SJCRH30 (cell line): ENCODE data around the gene TRIM33. TPM values are rescaled to one million over a fixed set of nuclear protein-coding genes. Genes with fewer than 3 reads are reported as not detected.
"Not testable (repeated sequence)": the region's sequence is repeated elsewhere in the genome, so short reads cannot be mapped to it uniquely, and the experiment has no call there.

Source experiments
- DNase-seq, 2 experiments: peaks; one replicate each; pipeline ENCODE4 v3.0.0-alpha.2; 2015 to 2020
- H3K27ac ChIP-seq: fragments of 250-450 bp; sonication (Bioruptor Pico); 2 replicates; pipeline ENCODE4 v1.5.1; 2020; ENCODE audit warnings: mild to moderate bottlenecking, moderate library complexity
- H3K27me3 ChIP-seq: fragments of 250-450 bp; sonication (Bioruptor Pico); 2 replicates; pipeline ENCODE4 v1.5.1; 2020; ENCODE audit warnings: mild to moderate bottlenecking, moderate library complexity
- H3K36me3 ChIP-seq: fragments of 250-450 bp; sonication (Bioruptor Pico); 2 replicates; pipeline ENCODE4 v1.5.1; 2020; ENCODE audit warnings: mild to moderate bottlenecking, moderate library complexity
- H3K4me1 ChIP-seq: fragments of 250-450 bp; sonication (Bioruptor Pico); 2 replicates; pipeline ENCODE4 v1.5.1; 2020; ENCODE audit warnings: mild to moderate bottlenecking, moderate library complexity
- H3K4me3 ChIP-seq: fragments of 250-450 bp; sonication (Bioruptor Pico); 2 replicates; pipeline ENCODE4 v1.5.1; 2020; ENCODE audit warnings: mild to moderate bottlenecking, moderate library complexity
- H3K9me3 ChIP-seq: fragments of 250-450 bp; sonication (Bioruptor Pico); replicated peaks from 2 replicates; pipeline ENCODE4 v1.5.1; 2020; ENCODE audit warnings: mild to moderate bottlenecking, moderate library complexity
- total RNA-seq: library from RNA; depleted of rRNA; stranded (reverse); fragments of >200 nt; shearing (Covaris generic); gene quantifications from 2 replicates; pipeline ENCODE4 v1.2.3, GENCODE V29; 2014

Gene TRIM33
- total RNA-seq, 1 experiment from 2014 or later, result 37.7 TPM

- Histone ChIP-seq H3K4me1 (no peaks in the 10 kb centered on the region), H3K36me3 (peaks cover 2% of the 10 kb centered on the region), H3K9me3 (no peaks in the 10 kb centered on the region), H3K27ac (no peak overlapping the region), H3K4me3 (no peak overlapping the region), H3K27me3 (no peaks in the 10 kb centered on the region)
- DNase-seq, result no peak
These were observed 44.5 kb downstream of the TRIM33 start for GRCh38 chr1:114466334-114467014.

GRCh38 chr1:114462963-114463362 lies 48.0 kb downstream of the TRIM33 start:
- peaks cover 9% of the 10 kb centered on the region for H3K36me3 ChIP-seq
- no peak for DNase-seq
- H3K9me3 ChIP-seq, result 0 out of 2 replicates have a peak, but pooled peaks cover 3% of the 10 kb centered on the region
- H3K4me3 ChIP-seq, result no peak overlapping the region
- H3K27me3 ChIP-seq, result no peaks in the 10 kb centered on the region
- no peak overlapping the region for H3K27ac ChIP-seq
- H3K4me1 ChIP-seq, result no peaks in the 10 kb centered on the region

GRCh38 chr1:114462341-114462740 lies 48.7 kb downstream of the TRIM33 start:
- H3K4me1 ChIP-seq, result no peaks in the 10 kb centered on the region
- no peak overlapping the region for H3K4me3 ChIP-seq
- 0 out of 2 replicates have a peak, but pooled peaks cover 3% of the 10 kb centered on the region for H3K9me3 ChIP-seq
- H3K36me3 ChIP-seq, result peaks cover 12% of the 10 kb centered on the region
- no peak overlapping the region for H3K27ac ChIP-seq
- H3K27me3 ChIP-seq, result no peaks in the 10 kb centered on the region
- no peak for DNase-seq

- 0 out of 2 replicates have a peak, but pooled peaks cover 3% of the 10 kb centered on the region for H3K9me3 ChIP-seq
- H3K4me3 ChIP-seq, result no peak overlapping the region
- no peak for DNase-seq
- H3K4me1 ChIP-seq, result no peaks in the 10 kb centered on the region
- peaks cover 36% of the 10 kb centered on the region for H3K36me3 ChIP-seq
- no peak overlapping the region for H3K27ac ChIP-seq
- H3K27me3 ChIP-seq, result no peaks in the 10 kb centered on the region
These were observed 52.7 kb downstream of the TRIM33 start for GRCh38 chr1:114458237-114458777.

- Histone ChIP-seq H3K27me3 (no peaks in the 10 kb centered on the region), H3K36me3 (peaks cover 39% of the 10 kb centered on the region), H3K4me3 (no peak overlapping the region), H3K27ac (no peak overlapping the region), H3K4me1 (no peaks in the 10 kb centered on the region), H3K9me3 (0 out of 2 replicates have a peak, but pooled peaks cover 3% of the 10 kb centered on the region)
- DNase-seq, result no peak
These were observed 53.2 kb downstream of the TRIM33 start for GRCh38 chr1:114457675-114458236.

GRCh38 chr1:114456586-114456985 lies 54.4 kb downstream of the TRIM33 start:
- DNase-seq, result no peak
- Histone ChIP-seq H3K9me3 (0 out of 2 replicates have a peak, but pooled peaks cover 3% of the 10 kb centered on the region), H3K36me3 (peaks cover 40% of the 10 kb centered on the region)

GRCh38 chr1:114455102-114455785 lies 55.8 kb downstream of the TRIM33 start:
- Histone ChIP-seq H3K4me3 (no peak overlapping the region), H3K4me1 (0 out of 2 replicates have a peak, but pooled peaks cover 3% of the 10 kb centered on the region), H3K9me3 (0 out of 2 replicates have a peak, but pooled peaks cover 3% of the 10 kb centered on the region), H3K27ac (no peak overlapping the region), H3K36me3 (peaks cover 42% of the 10 kb centered on the region), H3K27me3 (no peaks in the 10 kb centered on the region)
- DNase-seq, result no peak

More at GRCh38 chr1:114456586-114456985, 54.4 kb downstream of the TRIM33 start:
- Histone ChIP-seq H3K4me3 (no peak overlapping the region), H3K4me1 (0 out of 2 replicates have a peak, but pooled peaks cover 3% of the 10 kb centered on the region), H3K27me3 (no peaks in the 10 kb centered on the region), H3K27ac (no peak overlapping the region)

GRCh38 chr1:114454539-114454938 lies 56.5 kb downstream of the TRIM33 start:
- H3K4me3 ChIP-seq, result no peak overlapping the region
- 0 out of 2 replicates have a peak, but pooled peaks cover 3% of the 10 kb centered on the region for H3K4me1 ChIP-seq
- 0 out of 2 replicates have a peak, but pooled peaks cover 3% of the 10 kb centered on the region for H3K9me3 ChIP-seq
- DNase-seq, result no peak
- H3K27me3 ChIP-seq, result no peaks in the 10 kb centered on the region
- no peak overlapping the region for H3K27ac ChIP-seq
- H3K36me3 ChIP-seq, result peaks cover 42% of the 10 kb centered on the region

- Histone ChIP-seq H3K36me3 (peaks cover 46% of the 10 kb centered on the region), H3K27me3 (no peaks in the 10 kb centered on the region), H3K4me3 (no peak overlapping the region), H3K27ac (no peak overlapping the region), H3K4me1 (0 out of 2 replicates have a peak, but pooled peaks cover 3% of the 10 kb centered on the region), H3K9me3 (no peaks in the 10 kb centered on the region)
- no peak for DNase-seq
These were observed 57.6 kb downstream of the TRIM33 start for GRCh38 chr1:114453361-114453784.

- Histone ChIP-seq H3K36me3 (peaks cover 27% of the 10 kb centered on the region), H3K4me3 (no peak overlapping the region), H3K9me3 (no peaks in the 10 kb centered on the region), H3K27ac (no peak overlapping the region), H3K4me1 (0 out of 2 replicates have a peak, but pooled peaks cover 3% of the 10 kb centered on the region), H3K27me3 (no peaks in the 10 kb centered on the region)
- no peak for DNase-seq
These were observed 62.5 kb downstream of the TRIM33 start for GRCh38 chr1:114448370-114449036.

- no peak for DNase-seq
- Histone ChIP-seq H3K36me3 (peaks cover 32% of the 10 kb centered on the region), H3K4me1 (no peaks in the 10 kb centered on the region)
These were observed 64.8 kb downstream of the TRIM33 start for GRCh38 chr1:114446198-114446597.

GRCh38 chr1:114443226-114443625 lies 67.8 kb downstream of the TRIM33 start:
- peaks cover 28% of the 10 kb centered on the region for H3K36me3 ChIP-seq
- not testable (repeated sequence) for DNase-seq, H3K27ac ChIP-seq, H3K4me3 ChIP-seq, H3K27me3 ChIP-seq, H3K9me3 ChIP-seq, H3K4me1 ChIP-seq

More at GRCh38 chr1:114446198-114446597, 64.8 kb downstream of the TRIM33 start:
- no peaks in the 10 kb centered on the region for H3K9me3 ChIP-seq
- H3K27ac ChIP-seq, result no peak overlapping the region
- H3K4me3 ChIP-seq, result no peak overlapping the region
- H3K27me3 ChIP-seq, result no peaks in the 10 kb centered on the region

GRCh38 chr1:114441332-114441731 lies 69.7 kb downstream of the TRIM33 start:
- H3K36me3 ChIP-seq, result peaks cover 35% of the 10 kb centered on the region
- H3K4me3 ChIP-seq, result no peak overlapping the region
- no peaks in the 10 kb centered on the region for H3K27me3 ChIP-seq
- H3K9me3 ChIP-seq, result no peaks in the 10 kb centered on the region
- H3K4me1 ChIP-seq, result no peaks in the 10 kb centered on the region
- no peak overlapping the region for H3K27ac ChIP-seq
- no peak for DNase-seq

- Histone ChIP-seq H3K9me3 (no peaks in the 10 kb centered on the region), H3K4me3 (no peak overlapping the region), H3K4me1 (no peaks in the 10 kb centered on the region), H3K36me3 (peaks cover 31% of the 10 kb centered on the region), H3K27ac (no peak overlapping the region), H3K27me3 (no peaks in the 10 kb centered on the region)
- DNase-seq, result no peak
These were observed 71.6 kb downstream of the TRIM33 start for GRCh38 chr1:114439369-114439768.
